Liver (tissue), 9 donors: ENCODE measurements around the gene FOXR2. TPM values are rescaled to one million over a fixed set of nuclear protein-coding genes. Genes with fewer than 3 reads are reported as not detected.

Experiments used
- DNase-seq: peaks from one replicate; pipeline ENCODE4 v3.0.0-alpha.2; 2017; ENCODE audit warnings: low spot score
- H3K27ac ChIP-seq, 2 donors: one replicate each; pipeline ENCODE4 v1.7.0; 2013; ENCODE audit warnings: inconsistent platforms in 2 of 2, low read length in 2 of 2, control low read depth in 1 of 2, low read depth in 1 of 2, mild to moderate bottlenecking in 1 of 2
- H3K27me3 ChIP-seq, 4 donors: one replicate each; pipeline versions ENCODE4 v1.6.1 to v1.7.0; 2013; ENCODE audit warnings: low read length in 3 of 4, inconsistent platforms in 1 of 4, mild to moderate bottlenecking in 1 of 4, moderate library complexity in 1 of 4; ENCODE audit not compliant: control insufficient read depth in 4 of 4, insufficient read depth in 4 of 4
- H3K36me3 ChIP-seq, 4 donors: one replicate each; pipeline versions ENCODE4 v1.6.1 to v1.7.0; 2013; ENCODE audit warnings: low read length in 3 of 4, mild to moderate bottlenecking in 3 of 4, low read depth in 1 of 4, moderate library complexity in 1 of 4; ENCODE audit not compliant: control insufficient read depth in 4 of 4, insufficient read depth in 3 of 4
- H3K4me1 ChIP-seq, 4 donors: one replicate each; pipeline versions ENCODE4 v1.6.1 to v1.7.0; 2013; ENCODE audit warnings: low read length in 3 of 4, mild to moderate bottlenecking in 3 of 4, moderate library complexity in 1 of 4; ENCODE audit not compliant: control insufficient read depth in 4 of 4, insufficient read depth in 4 of 4
- H3K4me3 ChIP-seq, 3 donors: one replicate each; pipeline versions ENCODE4 v1.6.1 to v1.7.0; 2013; ENCODE audit warnings: low read length in 3 of 3, control low read depth in 1 of 3, low read depth in 1 of 3, mild to moderate bottlenecking in 1 of 3
- H3K9ac ChIP-seq, 2 donors: one replicate each; pipeline ENCODE4 v1.7.0; 2013; ENCODE audit warnings: low read length in 2 of 2, mild to moderate bottlenecking in 2 of 2, moderate library complexity in 2 of 2, control low read depth in 1 of 2, low read depth in 1 of 2
- H3K9me3 ChIP-seq, 4 donors: one replicate each; pipeline versions ENCODE4 v1.6.1 to v1.7.0; 2013; ENCODE audit warnings: low read length in 3 of 4; ENCODE audit not compliant: control insufficient read depth in 4 of 4
- EGR1 ChIP-seq, 2 donors: IDR thresholded peaks; 2 replicates each; pipeline ENCODE4 v1.6.1; 2016 to 2018; ENCODE audit warnings: antibody characterized with exemption in 2 of 2, low read depth in 2 of 2
- FOXA1 ChIP-seq: IDR thresholded peaks from 2 replicates; pipeline ENCODE4 v1.6.1; 2016; ENCODE audit warnings: antibody characterized with exemption
- FOXA2 ChIP-seq: IDR thresholded peaks from 2 replicates; pipeline ENCODE4 v1.6.1; 2016; ENCODE audit warnings: antibody characterized with exemption
- GABPA ChIP-seq, 2 donors: IDR thresholded peaks in 1 of 2; conservative IDR thresholded peaks in 1 of 2; 2 replicates each; pipeline ENCODE4 v1.6.1; 2016; ENCODE audit warnings: antibody characterized with exemption in 2 of 2, mild to moderate bottlenecking in 1 of 2, moderate library complexity in 1 of 2
- HNF4A ChIP-seq, 2 donors: conservative IDR thresholded peaks; 2 replicates each; pipeline ENCODE4 v1.6.1; 2016; ENCODE audit warnings: antibody characterized with exemption in 2 of 2, mild to moderate bottlenecking in 2 of 2
- HNF4G ChIP-seq: IDR thresholded peaks from 2 replicates; pipeline ENCODE4 v1.6.1; 2016; ENCODE audit warnings: antibody characterized with exemption
- JUND ChIP-seq, 2 donors: IDR thresholded peaks; 2 replicates each; pipeline ENCODE4 v1.6.1; 2016; ENCODE audit warnings: antibody characterized with exemption in 2 of 2
- NR2F2 ChIP-seq: IDR thresholded peaks from 2 replicates; pipeline ENCODE4 v1.6.1; 2016; ENCODE audit warnings: antibody characterized with exemption
- RAD21 ChIP-seq, 2 donors: IDR thresholded peaks; 2 replicates each; pipeline ENCODE4 v1.6.1; 2016; ENCODE audit warnings: antibody characterized with exemption in 2 of 2, mild to moderate bottlenecking in 2 of 2
- RXRA ChIP-seq, 2 donors: IDR thresholded peaks; 2 replicates each; pipeline ENCODE4 v1.6.1; 2017 to 2018; ENCODE audit warnings: antibody characterized with exemption in 2 of 2, mild to moderate bottlenecking in 1 of 2
- SP1 ChIP-seq: IDR thresholded peaks from 2 replicates; pipeline ENCODE4 v1.6.1; 2018; ENCODE audit warnings: antibody characterized with exemption, mild to moderate bottlenecking
- TAF1 ChIP-seq: conservative IDR thresholded peaks from 2 replicates; pipeline ENCODE4 v1.6.1; 2016; ENCODE audit warnings: antibody characterized with exemption, mild to moderate bottlenecking
- YY1 ChIP-seq: IDR thresholded peaks from 2 replicates; pipeline ENCODE4 v1.6.1; 2016; ENCODE audit warnings: antibody characterized with exemption, mild to moderate bottlenecking
- WGBS: extraction: QIAGEN DNeasy Blood & Tissue Kit; methylation state at CpG from one replicate; pipeline ENCODE4 v1.1.7; 2013; 5-methylcytosine and 5-hydroxymethylcytosine counted together
- polyA plus RNA-seq, 2 donors: library from polyadenylated mRNA; stranded (reverse) in 1 of 2; unstranded in 1 of 2; fragments of 200-250 nt in 1 of 2; fragments of >200 nt in 1 of 2; fragmentation: Nextera tagmentation in 1 of 2; extraction: Ambion mirVana in 1 of 2; gene quantifications; one replicate each; pipeline versions ENCODE4 v1.2.1 to v1.2.3, GENCODE V29; 2013 to 2015
- total RNA-seq, 2 donors: library from RNA; depleted of rRNA; stranded (reverse); fragments of >200 nt; gene quantifications; one replicate each; pipeline ENCODE4 v1.2.3, GENCODE V29; 2014
- TF ChIP-seq, protein P1 (sequence below): IDR thresholded peaks from 2 replicates; pipeline ENCODE4 v1.6.1; 2016; ENCODE audit warnings: antibody characterized with exemption
- TF ChIP-seq, protein P2 (sequence below): fragments of 150-350 bp; IDR thresholded peaks from 2 replicates; pipeline ENCODE4 v1.5.1; 2017; ENCODE audit warnings: improper control_type of control experiment, low read depth, low read length; ENCODE audit not compliant: missing input control
- TF ChIP-seq, protein P3 (sequence below): IDR thresholded peaks from 2 replicates; pipeline ENCODE4 v1.6.1; 2016; ENCODE audit warnings: antibody characterized with exemption
- TF ChIP-seq, protein P4 (sequence below): IDR thresholded peaks from 2 replicates; pipeline ENCODE4 v1.6.1; 2016; ENCODE audit warnings: antibody characterized with exemption
- TF ChIP-seq, protein P5 (sequence below): IDR thresholded peaks from 2 replicates; pipeline ENCODE4 v1.6.1; 2016; ENCODE audit warnings: antibody characterized with exemption, mild to moderate bottlenecking
- donor health status: healthy.
- donor health status: healthy.
- donor health status: healthy.
- donor health status: healthy.
- donor health status: healthy.

FOXR2 gene
- total and polyA plus RNA-seq, 4 donors: not detected

DNA sequence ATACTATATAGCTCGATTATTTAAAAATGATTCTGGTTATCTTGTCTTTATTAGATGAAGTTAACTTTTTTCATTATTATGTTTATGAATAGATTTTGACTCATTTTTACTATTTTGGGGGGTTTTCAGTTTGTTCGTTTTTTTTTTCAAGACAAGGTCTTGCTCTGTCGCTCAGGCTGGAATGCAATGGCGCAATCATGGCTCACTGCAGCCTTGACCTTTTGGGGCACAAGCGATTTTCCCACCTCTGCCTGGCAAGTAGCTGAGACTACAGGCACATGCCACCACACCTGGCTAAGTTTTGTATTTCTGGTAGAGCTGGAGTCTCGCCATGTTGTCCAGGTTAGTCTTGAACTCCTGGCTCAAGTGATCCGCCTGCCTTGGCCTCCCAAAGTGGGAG is 24.9 kb upstream of the FOXR2 start:
- 69% methylated on average over 7 of the region's 7 CpGs for WGBS
- Histone ChIP-seq H3K27ac (no peak overlapping the region), H3K4me1 (no peaks in the 10 kb centered on the region), H3K9me3 (peaks cover 0 to 3% (median 0%) of the 10 kb centered on the region in 4 donors), H3K9ac (no peak overlapping the region), H3K36me3 (no peaks in the 10 kb centered on the region), H3K27me3 (no peaks in the 10 kb centered on the region), H3K4me3 (no peak overlapping the region)
- no peak for DNase-seq
- TF ChIP-seq, protein P1, sequence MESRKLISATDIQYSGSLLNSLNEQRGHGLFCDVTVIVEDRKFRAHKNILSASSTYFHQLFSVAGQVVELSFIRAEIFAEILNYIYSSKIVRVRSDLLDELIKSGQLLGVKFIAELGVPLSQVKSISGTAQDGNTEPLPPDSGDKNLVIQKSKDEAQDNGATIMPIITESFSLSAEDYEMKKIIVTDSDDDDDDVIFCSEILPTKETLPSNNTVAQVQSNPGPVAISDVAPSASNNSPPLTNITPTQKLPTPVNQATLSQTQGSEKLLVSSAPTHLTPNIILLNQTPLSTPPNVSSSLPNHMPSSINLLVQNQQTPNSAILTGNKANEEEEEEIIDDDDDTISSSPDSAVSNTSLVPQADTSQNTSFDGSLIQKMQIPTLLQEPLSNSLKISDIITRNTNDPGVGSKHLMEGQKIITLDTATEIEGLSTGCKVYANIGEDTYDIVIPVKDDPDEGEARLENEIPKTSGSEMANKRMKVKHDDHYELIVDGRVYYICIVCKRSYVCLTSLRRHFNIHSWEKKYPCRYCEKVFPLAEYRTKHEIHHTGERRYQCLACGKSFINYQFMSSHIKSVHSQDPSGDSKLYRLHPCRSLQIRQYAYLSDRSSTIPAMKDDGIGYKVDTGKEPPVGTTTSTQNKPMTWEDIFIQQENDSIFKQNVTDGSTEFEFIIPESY: no peak
- TF ChIP-seq, protein P2, sequence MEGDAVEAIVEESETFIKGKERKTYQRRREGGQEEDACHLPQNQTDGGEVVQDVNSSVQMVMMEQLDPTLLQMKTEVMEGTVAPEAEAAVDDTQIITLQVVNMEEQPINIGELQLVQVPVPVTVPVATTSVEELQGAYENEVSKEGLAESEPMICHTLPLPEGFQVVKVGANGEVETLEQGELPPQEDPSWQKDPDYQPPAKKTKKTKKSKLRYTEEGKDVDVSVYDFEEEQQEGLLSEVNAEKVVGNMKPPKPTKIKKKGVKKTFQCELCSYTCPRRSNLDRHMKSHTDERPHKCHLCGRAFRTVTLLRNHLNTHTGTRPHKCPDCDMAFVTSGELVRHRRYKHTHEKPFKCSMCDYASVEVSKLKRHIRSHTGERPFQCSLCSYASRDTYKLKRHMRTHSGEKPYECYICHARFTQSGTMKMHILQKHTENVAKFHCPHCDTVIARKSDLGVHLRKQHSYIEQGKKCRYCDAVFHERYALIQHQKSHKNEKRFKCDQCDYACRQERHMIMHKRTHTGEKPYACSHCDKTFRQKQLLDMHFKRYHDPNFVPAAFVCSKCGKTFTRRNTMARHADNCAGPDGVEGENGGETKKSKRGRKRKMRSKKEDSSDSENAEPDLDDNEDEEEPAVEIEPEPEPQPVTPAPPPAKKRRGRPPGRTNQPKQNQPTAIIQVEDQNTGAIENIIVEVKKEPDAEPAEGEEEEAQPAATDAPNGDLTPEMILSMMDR: no peak
- TF ChIP-seq RAD21 (IDR thresholded peaks at IDR 0.05) (no peak), HNF4A (conservative IDR thresholded peaks at IDR 0.05) (no peak), JUND (IDR thresholded peaks at IDR 0.05) (no peak), GABPA (IDR thresholded peaks at IDR 0.05 in 1 of 2, conservative IDR thresholded peaks at IDR 0.05 in 1 of 2) (no peak), NR2F2 (no peak), FOXA1 (no peak), HNF4G (no peak), SP1 (no peak), EGR1 (IDR thresholded peaks at IDR 0.05; ENCODE audit: low read depth in 2 of 2) (no peak), TAF1 (no peak), YY1 (no peak), FOXA2 (no peak), RXRA (IDR thresholded peaks at IDR 0.05) (no peak)
- TF ChIP-seq, protein P3, sequence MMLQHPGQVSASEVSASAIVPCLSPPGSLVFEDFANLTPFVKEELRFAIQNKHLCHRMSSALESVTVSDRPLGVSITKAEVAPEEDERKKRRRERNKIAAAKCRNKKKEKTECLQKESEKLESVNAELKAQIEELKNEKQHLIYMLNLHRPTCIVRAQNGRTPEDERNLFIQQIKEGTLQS: no peak
- TF ChIP-seq, protein P4, sequence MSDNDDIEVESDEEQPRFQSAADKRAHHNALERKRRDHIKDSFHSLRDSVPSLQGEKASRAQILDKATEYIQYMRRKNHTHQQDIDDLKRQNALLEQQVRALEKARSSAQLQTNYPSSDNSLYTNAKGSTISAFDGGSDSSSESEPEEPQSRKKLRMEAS: no peak
- TF ChIP-seq, protein P5, sequence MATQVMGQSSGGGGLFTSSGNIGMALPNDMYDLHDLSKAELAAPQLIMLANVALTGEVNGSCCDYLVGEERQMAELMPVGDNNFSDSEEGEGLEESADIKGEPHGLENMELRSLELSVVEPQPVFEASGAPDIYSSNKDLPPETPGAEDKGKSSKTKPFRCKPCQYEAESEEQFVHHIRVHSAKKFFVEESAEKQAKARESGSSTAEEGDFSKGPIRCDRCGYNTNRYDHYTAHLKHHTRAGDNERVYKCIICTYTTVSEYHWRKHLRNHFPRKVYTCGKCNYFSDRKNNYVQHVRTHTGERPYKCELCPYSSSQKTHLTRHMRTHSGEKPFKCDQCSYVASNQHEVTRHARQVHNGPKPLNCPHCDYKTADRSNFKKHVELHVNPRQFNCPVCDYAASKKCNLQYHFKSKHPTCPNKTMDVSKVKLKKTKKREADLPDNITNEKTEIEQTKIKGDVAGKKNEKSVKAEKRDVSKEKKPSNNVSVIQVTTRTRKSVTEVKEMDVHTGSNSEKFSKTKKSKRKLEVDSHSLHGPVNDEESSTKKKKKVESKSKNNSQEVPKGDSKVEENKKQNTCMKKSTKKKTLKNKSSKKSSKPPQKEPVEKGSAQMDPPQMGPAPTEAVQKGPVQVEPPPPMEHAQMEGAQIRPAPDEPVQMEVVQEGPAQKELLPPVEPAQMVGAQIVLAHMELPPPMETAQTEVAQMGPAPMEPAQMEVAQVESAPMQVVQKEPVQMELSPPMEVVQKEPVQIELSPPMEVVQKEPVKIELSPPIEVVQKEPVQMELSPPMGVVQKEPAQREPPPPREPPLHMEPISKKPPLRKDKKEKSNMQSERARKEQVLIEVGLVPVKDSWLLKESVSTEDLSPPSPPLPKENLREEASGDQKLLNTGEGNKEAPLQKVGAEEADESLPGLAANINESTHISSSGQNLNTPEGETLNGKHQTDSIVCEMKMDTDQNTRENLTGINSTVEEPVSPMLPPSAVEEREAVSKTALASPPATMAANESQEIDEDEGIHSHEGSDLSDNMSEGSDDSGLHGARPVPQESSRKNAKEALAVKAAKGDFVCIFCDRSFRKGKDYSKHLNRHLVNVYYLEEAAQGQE: no peak
